H9 (cell line): ENCODE data around the gene MSRB1. TPM values are rescaled to one million over a fixed set of nuclear protein-coding genes. Genes with fewer than 3 reads are reported as not detected.

ENCODE experiments used
- DNase-seq: peaks from one replicate; pipeline ENCODE4 v3.0.0-alpha.2; 2017
- H2AFZ ChIP-seq: one replicate; pipeline ENCODE4 v1.6.1; 2013; ENCODE audit warnings: mild to moderate bottlenecking, low read length, control low read depth, moderate library complexity
- H2AK5ac ChIP-seq: 2 replicates; pipeline ENCODE4 v1.6.1; 2013; ENCODE audit warnings: low read length, control low read depth, mixed read lengths; ENCODE audit not compliant: insufficient read length
- H2BK120ac ChIP-seq: one replicate; pipeline ENCODE4 v1.6.1; 2013; ENCODE audit warnings: low read depth, mild to moderate bottlenecking, low read length, control low read depth, inconsistent platforms; ENCODE audit not compliant: poor library complexity, severe bottlenecking
- H2BK12ac ChIP-seq: 2 replicates; pipeline ENCODE4 v1.6.1; 2013; ENCODE audit warnings: low read length, control low read depth, mixed read lengths, low read depth; ENCODE audit not compliant: insufficient read length
- H2BK15ac ChIP-seq: 2 replicates; pipeline ENCODE4 v1.6.1; 2013; ENCODE audit warnings: low read depth, low read length, control low read depth
- H2BK20ac ChIP-seq: one replicate; pipeline ENCODE4 v1.6.1; 2013; ENCODE audit warnings: low read depth, mild to moderate bottlenecking, low read length, control low read depth, inconsistent platforms; ENCODE audit not compliant: poor library complexity, severe bottlenecking
- H2BK5ac ChIP-seq: 2 replicates; pipeline ENCODE4 v1.6.1; 2013; ENCODE audit warnings: low read length, control low read depth, mixed read lengths; ENCODE audit not compliant: insufficient read length
- H3K14ac ChIP-seq: 2 replicates; pipeline ENCODE4 v1.6.1; 2013; ENCODE audit warnings: low read length, control low read depth; ENCODE audit not compliant: insufficient read depth
- H3K18ac ChIP-seq: 2 replicates; pipeline ENCODE4 v1.6.1; 2013; ENCODE audit warnings: low read depth, mild to moderate bottlenecking, mixed read lengths, low read length, control low read depth; ENCODE audit not compliant: insufficient read length
- H3K23ac ChIP-seq: 2 replicates; pipeline ENCODE4 v1.6.1; 2013; ENCODE audit warnings: low read length, control low read depth, mixed read lengths, low read depth; ENCODE audit not compliant: insufficient read length
- H3K23me2 ChIP-seq: 2 replicates; pipeline ENCODE4 v1.6.1; 2013; ENCODE audit warnings: low read depth, mild to moderate bottlenecking, mixed read lengths, low read length, control low read depth; ENCODE audit not compliant: insufficient read length, poor library complexity, severe bottlenecking
- H3K27ac ChIP-seq: 2 replicates; pipeline ENCODE4 v1.5.1; 2013; ENCODE audit warnings: low read length, control low read depth, mixed read lengths, low read depth; ENCODE audit not compliant: insufficient read length
- H3K27me3 ChIP-seq: 2 replicates; pipeline ENCODE4 v1.6.1; 2013; ENCODE audit warnings: low read length, control low read depth, inconsistent platforms; ENCODE audit not compliant: insufficient read depth
- H3K4ac ChIP-seq: 2 replicates; pipeline ENCODE4 v1.6.1; 2013; ENCODE audit warnings: low read depth, mild to moderate bottlenecking, control low read depth, inconsistent platforms, low read length, moderate library complexity
- H3K4me1 ChIP-seq: 2 replicates; pipeline ENCODE4 v1.6.1; 2013; ENCODE audit warnings: low read length, control low read depth, inconsistent platforms; ENCODE audit not compliant: insufficient read depth
- H3K4me2 ChIP-seq: 2 replicates; pipeline ENCODE4 v1.6.1; 2013; ENCODE audit warnings: low read length, control low read depth, mixed read lengths; ENCODE audit not compliant: insufficient read length, insufficient read depth
- H3K56ac ChIP-seq: 2 replicates; pipeline ENCODE4 v1.6.1; 2013; ENCODE audit warnings: low read depth, mild to moderate bottlenecking, mixed read lengths, low read length, control low read depth; ENCODE audit not compliant: insufficient read length
- H3K79me1 ChIP-seq: 2 replicates; pipeline ENCODE4 v1.6.1; 2013; ENCODE audit warnings: low read depth, mild to moderate bottlenecking, moderate library complexity, low read length, control low read depth, inconsistent platforms; ENCODE audit not compliant: insufficient read depth, poor library complexity, severe bottlenecking
- H3K79me2 ChIP-seq: 2 replicates; pipeline ENCODE4 v1.6.1; 2013; ENCODE audit warnings: low read length, control low read depth, inconsistent platforms; ENCODE audit not compliant: insufficient read depth
- H3K9ac ChIP-seq: 2 replicates; pipeline ENCODE4 v1.6.1; 2013; ENCODE audit warnings: low read length, control low read depth, mixed read lengths; ENCODE audit not compliant: insufficient read length; ENCODE audit errors: extremely low read depth
- H3K9me3 ChIP-seq: one replicate; pipeline ENCODE4 v1.6.1; 2013; ENCODE audit warnings: low read depth, low read length, inconsistent platforms; ENCODE audit not compliant: control insufficient read depth
- H3T11ph ChIP-seq: one replicate; pipeline ENCODE4 v1.6.1; 2013; ENCODE audit warnings: mild to moderate bottlenecking, low read length, control low read depth, inconsistent platforms
- H4K20me1 ChIP-seq: one replicate; pipeline ENCODE4 v1.6.1; 2013; ENCODE audit not compliant: control insufficient read depth, insufficient read length, insufficient read depth
- H4K5ac ChIP-seq: 2 replicates; pipeline ENCODE4 v1.6.1; 2013; ENCODE audit warnings: low read depth, mild to moderate bottlenecking, mixed read lengths, low read length, control low read depth; ENCODE audit not compliant: insufficient read length
- H4K8ac ChIP-seq: replicated peaks from 2 replicates; pipeline ENCODE4 v1.6.1; 2013; ENCODE audit warnings: low read length, control low read depth, mixed read lengths, low read depth; ENCODE audit not compliant: insufficient read length
- H4K91ac ChIP-seq: 2 replicates; pipeline ENCODE4 v1.6.1; 2013; ENCODE audit warnings: low read depth, mild to moderate bottlenecking, moderate library complexity, mixed read lengths, low read length, control low read depth; ENCODE audit not compliant: insufficient read length
- H3K27ac Mint-ChIP-seq, 3 experiments: 2 replicates in 2 of 3; 3 replicates in 1 of 3; pipeline ENCODE4 v1.8.0; 2020 to 2021; ENCODE audit warnings: mixed read lengths in 3 of 3, mild to moderate bottlenecking in 1 of 3, moderate library complexity in 1 of 3
- H3K27me3 Mint-ChIP-seq: 2 replicates; pipeline ENCODE4 v1.8.0; 2021; ENCODE audit warnings: low read depth, mild to moderate bottlenecking, moderate library complexity, mixed read lengths
- H3K36me3 Mint-ChIP-seq, 3 experiments: 2 replicates in 2 of 3; 3 replicates in 1 of 3; pipeline ENCODE4 v1.8.0; 2020 to 2021; ENCODE audit warnings: low read depth in 3 of 3, mixed read lengths in 3 of 3; ENCODE audit not compliant: insufficient read depth in 1 of 3
- H3K4me1 Mint-ChIP-seq, 2 experiments: 2 replicates each; pipeline ENCODE4 v1.8.0; 2020; ENCODE audit warnings: mixed read lengths in 2 of 2
- H3K4me3 Mint-ChIP-seq, 2 experiments: 2 replicates in 1 of 2; 3 replicates in 1 of 2; pipeline ENCODE4 v1.8.0; 2020 to 2021; ENCODE audit warnings: mild to moderate bottlenecking in 2 of 2, mixed read lengths in 2 of 2, moderate library complexity in 1 of 2
- H3K9me3 Mint-ChIP-seq, 2 experiments: 2 replicates in 1 of 2; 3 replicates in 1 of 2; pipeline ENCODE4 v1.8.0; 2020; ENCODE audit warnings: mild to moderate bottlenecking in 2 of 2, mixed read lengths in 2 of 2, moderate library complexity in 1 of 2
- CTCF ChIP-seq: fragments of 200-600 bp; sonication (generic); conservative IDR thresholded peaks from 3 replicates; pipeline ENCODE4 v1.8.0; 2021; ENCODE audit warnings: antibody characterized with exemption, mild to moderate bottlenecking
- WGBS: extraction: QIAGEN DNeasy Blood & Tissue Kit; methylation state at CpG from one replicate; pipeline ENCODE4 v1.1.7; 2013; ENCODE audit warnings: missing lambda C conversion rate, low lambda C conversion rate, mixed read lengths; ENCODE audit not compliant: insufficient read length; ENCODE audit errors: extremely low coverage; 5-methylcytosine and 5-hydroxymethylcytosine counted together
- total RNA-seq: library from RNA; stranded (reverse); gene quantifications from 2 replicates; pipeline ENCODE4 v1.2.1, GENCODE V29; 2021

Gene MSRB1
- total RNA-seq, 1 experiment from 2014 or later, result 25.7 TPM

GRCh38 chr16:1944612-1945199 is 1.7 kb upstream of the MSRB1 start:
- peaks cover 15 to 23% of the 10 kb centered on the region in 2 experiments for H3K4me1 Mint-ChIP-seq
- H3K4me2 ChIP-seq, result no peak overlapping the region
- no peak overlapping the region for H3K23ac ChIP-seq
- H3K79me2 ChIP-seq, result no peaks in the 10 kb centered on the region
- H2AK5ac ChIP-seq, result no peak overlapping the region
- H4K91ac ChIP-seq, result no peak overlapping the region
- H2AFZ ChIP-seq, result no peak overlapping the region
- no peaks in the 10 kb centered on the region for H3K9me3 ChIP-seq
- no peak overlapping the region for H3K27ac ChIP-seq
- H3K4me3 Mint-ChIP-seq, result peak overlapping the region; percentile 20 to 93; a peak in 3 of 5 replicates
- H3K4me1 ChIP-seq, result peaks cover 4% of the 10 kb centered on the region; the same call in 1 of the 2 replicates
- no peak overlapping the region for H3K56ac ChIP-seq
- no peak overlapping the region for H2BK20ac ChIP-seq
- H3K23me2 ChIP-seq, result peaks cover 7% of the 10 kb centered on the region
- H2BK12ac ChIP-seq, result no peak overlapping the region
- no peak overlapping the region for H2BK5ac ChIP-seq
- peaks cover 1% of the 10 kb centered on the region; the same call in 1 of the 2 replicates for H3K27me3 Mint-ChIP-seq
- no peak overlapping the region for H3K18ac ChIP-seq
- no peaks in the 10 kb centered on the region for H3K79me1 ChIP-seq
- H4K20me1 ChIP-seq, result no peaks in the 10 kb centered on the region
- H2BK120ac ChIP-seq, result no peak overlapping the region
- peaks cover 0 to 5% (median 0%) of the 10 kb centered on the region in 3 experiments; a peak in 3 of 7 replicates for H3K36me3 Mint-ChIP-seq
- no peak overlapping the region; a peak in 2 of 7 replicates for H3K27ac Mint-ChIP-seq
- peak; percentile 30 for DNase-seq
- TF ChIP-seq CTCF, result no peak
- no peak overlapping the region for H3T11ph ChIP-seq
- no peak overlapping the region for H3K14ac ChIP-seq
- no peaks in the 10 kb centered on the region for H3K9me3 Mint-ChIP-seq
- no peak overlapping the region for H4K8ac ChIP-seq
- WGBS, result no CpG with 5 or more reads among the region's 21 CpGs
- no peak overlapping the region for H2BK15ac ChIP-seq
- H3K4ac ChIP-seq, result no peak overlapping the region
- H4K5ac ChIP-seq, result no peak overlapping the region
- H3K9ac ChIP-seq, result no peak overlapping the region
- no peaks in the 10 kb centered on the region for H3K27me3 ChIP-seq
